Activated CD8-positive, alpha-beta memory T cell treated with anti-CD3 and anti-CD28 coated beads, Interleukin-2, amount 50 U/mL, for 1 hour (primary cell): ENCODE measurements around the gene DRAM2.
"Not testable (repeated sequence)": the region's sequence is repeated elsewhere in the genome, so short reads cannot be mapped to it uniquely, and the experiment has no call there.

Experiments used
- DNase-seq: peaks from one replicate; pipeline ENCODE4 v3.0.0-alpha.2; 2020; ENCODE audit errors: extremely low read depth

Gene DRAM2

DNA sequence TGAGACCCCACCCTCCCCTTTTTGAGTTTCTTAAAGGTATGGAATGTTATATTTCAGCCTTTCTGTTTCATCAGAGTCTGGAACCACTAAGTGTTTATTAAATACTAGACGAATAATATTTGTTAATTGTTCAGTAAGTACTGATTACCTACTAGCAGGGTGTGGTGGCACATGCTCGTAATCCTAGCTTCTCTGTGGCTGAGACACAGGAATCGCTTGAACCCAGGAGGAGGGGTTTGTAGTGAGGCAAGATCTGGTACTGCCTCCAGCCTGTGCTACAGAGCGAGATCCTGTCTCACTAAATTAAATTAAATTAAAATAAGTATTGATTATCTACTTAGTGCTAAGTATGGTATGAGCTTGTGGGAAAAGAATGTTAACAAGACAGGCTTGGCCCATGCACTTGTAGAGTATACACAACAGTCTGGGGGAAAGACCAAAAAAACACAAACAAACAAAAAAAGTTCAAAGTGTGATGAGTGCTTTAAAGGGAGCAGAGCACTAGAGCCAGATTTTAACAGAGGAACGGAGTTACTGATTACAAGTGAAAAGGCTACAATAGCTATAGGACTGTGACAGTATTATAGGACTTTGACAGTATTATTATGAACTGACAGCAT, 2.6 kb upstream of the DRAM2 start:
- DNase-seq, result no peak

DNA sequence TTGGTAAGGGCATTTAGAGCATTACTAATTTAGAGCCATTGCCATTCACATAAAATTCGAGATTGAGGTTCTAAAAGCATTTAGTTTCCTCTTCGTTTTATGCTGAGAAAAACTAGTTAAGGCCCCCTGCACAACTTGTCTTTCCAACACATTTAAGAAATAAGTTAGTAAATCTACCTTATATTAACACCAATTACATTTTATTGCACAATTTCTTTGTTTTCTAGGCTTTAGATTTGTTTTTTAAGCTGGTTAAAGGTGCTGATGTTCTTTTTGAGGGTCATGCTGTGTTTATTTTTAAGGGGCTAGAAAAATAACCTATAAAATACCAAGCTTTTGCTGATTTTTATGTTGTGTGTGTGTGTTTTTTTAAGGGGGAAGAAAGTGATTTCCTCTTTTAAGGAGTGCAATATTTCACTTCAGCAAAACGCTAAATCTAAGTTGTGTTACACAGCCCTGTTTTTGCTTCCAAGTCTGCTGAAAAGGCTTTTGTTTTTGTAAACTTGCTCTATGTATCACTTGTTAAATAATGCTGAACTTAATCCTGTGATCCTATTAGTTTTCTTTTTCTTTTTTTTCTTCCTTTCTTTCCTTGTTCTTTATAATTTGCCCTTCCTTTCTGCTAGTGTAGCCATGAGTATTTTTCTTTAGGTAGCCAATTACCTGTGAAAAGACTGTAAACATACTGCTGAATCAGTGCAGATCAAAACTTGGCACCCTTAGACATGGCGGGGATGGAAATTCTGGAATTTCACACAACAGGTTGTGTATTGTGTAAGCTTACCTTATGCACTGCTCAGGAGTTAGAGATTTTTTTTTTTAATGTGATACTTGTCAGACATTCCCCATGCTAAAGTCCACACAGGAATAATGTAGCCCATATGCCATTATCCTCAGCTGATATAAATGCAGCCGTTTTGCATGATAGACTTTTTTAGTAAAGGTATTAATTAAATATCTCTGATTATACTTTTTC, 1.6 kb upstream of the DRAM2 start:
- DNase-seq, result no peak

DNA sequence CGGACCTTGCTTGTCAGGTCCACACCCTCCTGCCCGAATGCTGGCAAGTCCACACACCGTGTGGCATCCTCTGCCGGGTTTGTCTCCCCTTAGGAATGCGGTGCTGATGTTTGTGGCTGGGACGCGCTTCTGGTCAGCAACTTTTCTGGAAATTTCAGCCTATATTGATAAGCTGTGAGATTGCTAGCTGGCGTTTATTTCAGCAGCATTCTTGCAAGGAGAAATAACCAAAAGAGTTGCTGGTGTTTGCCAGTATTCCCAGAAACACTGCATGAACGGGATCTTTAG, 731 bp upstream of the DRAM2 start:
- DNase-seq, result no peak

DNA sequence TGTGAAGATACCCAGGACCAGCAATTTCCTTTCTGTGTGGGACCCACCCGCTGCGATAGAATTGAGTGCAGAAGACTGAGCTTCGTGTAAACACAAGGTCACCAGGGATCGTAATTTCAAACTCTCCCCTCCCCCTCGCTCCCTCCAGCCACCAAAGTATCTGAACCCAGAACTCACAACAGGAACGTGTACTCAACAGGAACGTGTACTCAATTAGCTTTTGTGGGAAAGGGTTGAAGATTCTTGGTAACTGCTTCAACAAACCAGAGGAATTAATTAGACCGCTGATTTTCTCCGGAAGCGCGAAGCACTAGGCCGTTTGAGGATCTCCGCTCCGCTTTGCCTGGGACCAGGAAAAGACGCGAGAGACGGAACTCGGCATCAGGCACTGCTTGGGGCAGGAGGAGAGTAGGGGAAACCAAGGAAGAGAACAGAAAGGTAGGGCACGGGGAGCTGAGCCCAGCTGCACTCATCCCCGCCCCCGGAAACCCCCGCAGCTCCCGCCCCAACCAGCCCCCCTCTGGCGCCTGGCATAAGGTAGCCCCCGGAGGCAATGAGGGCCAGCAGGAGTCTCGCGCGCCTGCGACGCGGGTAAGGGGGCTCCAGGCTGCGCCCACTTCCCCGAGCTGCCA, 453 bp downstream of the DRAM2 start:
- peak; percentile 18 for DNase-seq

DNA sequence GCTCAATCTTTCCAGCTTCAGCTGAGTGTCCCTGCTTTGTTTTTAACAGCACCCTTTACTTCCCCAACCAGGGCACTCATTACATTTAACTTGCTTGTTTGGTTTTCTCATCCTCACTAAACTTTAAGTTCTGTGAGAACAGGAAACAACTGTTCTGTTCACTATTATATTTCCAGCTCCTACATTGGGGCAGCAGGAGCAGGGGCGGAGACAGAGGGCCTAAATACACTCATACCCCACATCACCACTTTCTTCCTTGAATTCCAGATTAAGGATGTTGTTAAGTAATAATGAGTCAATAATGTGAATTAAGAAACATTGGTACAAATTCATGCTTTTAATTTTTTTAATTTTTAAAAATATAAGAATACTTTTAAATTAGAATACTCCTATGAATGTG, 6.0 kb downstream of the DRAM2 start:
- no peak for DNase-seq

DNA sequence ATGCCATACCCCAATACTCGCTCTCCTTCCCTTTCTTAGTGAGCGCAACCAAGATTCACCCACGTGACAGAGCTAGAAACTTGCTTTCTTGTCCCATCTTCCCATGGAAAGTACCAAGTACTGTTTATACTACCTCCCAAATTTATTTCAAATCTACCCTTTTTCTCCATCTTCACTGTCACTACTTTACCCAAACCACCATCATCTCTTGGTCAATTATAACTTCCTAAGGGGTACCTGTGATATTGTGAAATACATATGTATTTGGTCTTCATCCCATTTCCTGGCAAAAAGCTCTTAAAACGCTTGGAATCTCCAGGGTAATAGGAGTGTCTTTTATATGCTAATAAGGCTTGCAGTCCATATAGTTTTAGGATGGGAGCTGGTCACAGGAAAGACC, 8.2 kb downstream of the DRAM2 start:
- DNase-seq, result no peak

DNA sequence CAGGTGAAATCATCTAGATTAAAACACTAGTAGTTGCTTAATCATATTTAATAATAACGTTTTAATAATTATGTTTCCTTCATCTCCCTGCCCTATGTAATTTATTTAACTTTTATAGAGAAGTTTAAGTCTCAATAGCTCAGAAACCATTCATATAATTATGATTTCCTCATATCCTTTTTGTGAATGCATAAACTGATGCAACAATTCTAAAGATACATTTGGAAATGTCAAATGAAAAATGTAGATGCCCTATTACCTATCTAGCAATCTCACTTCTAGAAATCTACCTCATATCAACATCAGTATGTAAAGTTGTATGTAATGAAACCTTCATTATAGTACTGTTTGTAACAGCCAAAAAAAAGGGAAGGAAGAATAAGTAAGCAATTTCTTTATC, 10.5 kb downstream of the DRAM2 start:
- DNase-seq, result no peak

DNA sequence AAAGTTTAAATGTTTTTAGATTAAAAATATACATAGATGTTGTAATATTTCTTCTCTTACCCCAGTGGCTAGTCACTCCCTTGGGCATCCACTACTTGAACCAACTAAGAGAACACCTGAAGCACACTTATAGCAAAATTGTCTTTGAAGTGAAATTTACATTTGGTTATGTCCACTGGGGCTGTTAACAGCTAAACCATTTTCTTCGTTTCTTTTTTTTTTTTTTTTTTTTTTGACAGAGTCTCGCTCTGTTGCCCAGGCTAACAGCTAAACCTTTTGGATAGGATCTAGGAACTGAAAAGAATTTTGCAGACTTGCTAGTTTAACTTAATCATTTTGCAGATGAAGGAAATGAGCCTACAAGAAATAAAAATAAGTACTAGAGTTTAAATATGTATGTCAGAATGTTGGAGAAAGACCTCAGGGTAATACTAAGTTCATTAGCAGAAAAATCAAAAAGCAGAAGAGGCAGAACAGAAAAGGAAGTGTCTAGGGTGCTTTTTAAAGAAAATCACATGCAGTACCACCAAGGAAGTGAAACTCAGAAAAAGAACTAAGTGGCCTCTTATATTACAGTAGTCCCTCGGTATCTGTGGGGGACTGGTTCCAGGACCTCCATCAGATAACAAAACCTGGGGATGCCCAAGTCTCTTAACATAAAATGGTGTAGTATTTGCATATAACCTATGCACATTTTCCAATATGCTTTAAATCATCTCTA, 11.8 kb downstream of the DRAM2 start:
- DNase-seq, result no peak

DNA sequence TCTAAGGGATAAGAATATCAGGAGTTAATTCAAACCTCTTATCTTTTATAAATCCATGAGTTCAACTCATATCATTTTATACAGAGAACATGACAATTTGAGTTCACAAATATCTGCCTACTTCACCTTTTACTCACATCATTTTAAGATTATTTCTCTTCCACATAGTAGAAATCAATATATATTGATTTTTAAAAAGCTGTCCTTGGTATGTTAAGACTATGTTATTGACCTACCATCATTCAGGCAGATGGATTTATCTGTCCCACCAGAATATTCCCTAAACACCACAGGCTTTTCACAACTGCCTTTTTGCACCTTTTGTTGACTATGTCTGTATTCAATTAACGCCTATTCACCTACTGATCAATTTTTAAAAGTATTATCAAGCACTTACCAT, 13.5 kb downstream of the DRAM2 start:
- no peak for DNase-seq

DNA sequence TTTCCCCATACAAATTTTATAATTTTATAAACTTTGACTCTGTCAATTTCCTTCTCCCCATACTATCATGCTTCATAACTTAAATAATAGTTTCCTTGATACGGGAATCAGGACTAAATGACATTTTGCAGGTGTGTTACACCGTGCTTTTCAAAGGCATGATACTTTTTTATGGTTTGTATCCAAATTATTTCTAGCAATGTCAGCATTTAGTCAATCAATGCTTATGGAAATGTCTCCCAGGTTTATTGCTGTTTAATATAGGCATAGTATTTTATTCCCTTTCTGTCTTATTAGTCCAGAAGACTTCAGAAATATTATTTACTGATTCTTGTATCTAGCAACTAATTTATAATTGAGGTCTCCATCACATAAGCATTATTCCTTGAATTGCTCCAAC, 23.4 kb downstream of the DRAM2 start:
- no peak for DNase-seq

DNA sequence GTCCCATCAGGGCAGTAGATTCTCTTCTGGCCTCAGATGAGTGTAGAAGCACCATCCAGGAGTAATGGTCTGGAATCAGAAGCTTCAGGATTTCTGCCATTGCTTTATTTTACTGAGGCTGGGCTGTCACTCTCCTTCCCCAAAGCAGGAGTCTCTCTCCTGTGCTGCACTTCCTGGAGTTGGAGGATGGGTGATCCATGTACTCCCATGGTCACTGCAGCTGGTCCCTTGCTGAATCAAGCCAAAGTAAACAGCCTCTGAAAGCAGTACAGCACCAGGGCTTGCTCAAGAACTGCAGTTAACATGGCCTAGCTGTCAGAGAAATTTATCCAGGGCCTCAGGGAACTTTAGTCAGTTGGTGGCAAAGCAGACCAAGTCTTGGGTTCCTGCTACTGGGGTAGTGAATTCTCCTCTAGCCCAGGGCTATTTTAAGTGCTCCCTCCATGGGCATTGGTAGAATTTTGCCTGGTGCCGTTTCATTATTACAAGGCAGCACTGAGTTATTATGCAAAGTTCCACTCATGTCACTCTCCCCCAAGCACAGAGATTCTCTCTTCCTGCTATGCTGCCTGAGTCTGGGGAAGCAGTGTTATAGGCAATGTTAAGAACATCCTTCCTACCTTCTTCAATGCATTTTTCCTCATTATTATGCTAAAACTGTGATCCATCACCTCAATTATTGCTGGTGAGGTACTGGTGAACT, 29.5 kb downstream of the DRAM2 start:
- DNase-seq, result no peak

DNA sequence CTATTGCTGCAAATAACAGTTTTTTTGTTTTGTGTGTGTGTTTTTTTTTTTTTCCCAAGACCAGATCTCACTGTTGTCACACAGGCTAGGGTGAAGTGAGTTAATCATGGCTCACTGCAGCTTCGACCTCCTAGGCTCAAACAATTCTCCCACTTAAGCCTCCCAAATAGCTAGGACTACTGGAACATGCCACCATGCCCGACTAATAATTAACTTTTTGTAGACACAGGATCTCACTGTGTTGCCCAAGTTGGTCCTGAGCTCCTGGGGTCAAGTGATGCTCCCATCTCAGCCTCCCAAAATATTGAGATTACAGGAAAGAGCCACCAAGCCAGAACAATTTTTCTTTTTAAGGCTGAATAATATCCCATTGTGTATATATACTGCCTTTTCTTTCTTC, 34.9 kb downstream of the DRAM2 start:
- DNase-seq, result no peak

DNA sequence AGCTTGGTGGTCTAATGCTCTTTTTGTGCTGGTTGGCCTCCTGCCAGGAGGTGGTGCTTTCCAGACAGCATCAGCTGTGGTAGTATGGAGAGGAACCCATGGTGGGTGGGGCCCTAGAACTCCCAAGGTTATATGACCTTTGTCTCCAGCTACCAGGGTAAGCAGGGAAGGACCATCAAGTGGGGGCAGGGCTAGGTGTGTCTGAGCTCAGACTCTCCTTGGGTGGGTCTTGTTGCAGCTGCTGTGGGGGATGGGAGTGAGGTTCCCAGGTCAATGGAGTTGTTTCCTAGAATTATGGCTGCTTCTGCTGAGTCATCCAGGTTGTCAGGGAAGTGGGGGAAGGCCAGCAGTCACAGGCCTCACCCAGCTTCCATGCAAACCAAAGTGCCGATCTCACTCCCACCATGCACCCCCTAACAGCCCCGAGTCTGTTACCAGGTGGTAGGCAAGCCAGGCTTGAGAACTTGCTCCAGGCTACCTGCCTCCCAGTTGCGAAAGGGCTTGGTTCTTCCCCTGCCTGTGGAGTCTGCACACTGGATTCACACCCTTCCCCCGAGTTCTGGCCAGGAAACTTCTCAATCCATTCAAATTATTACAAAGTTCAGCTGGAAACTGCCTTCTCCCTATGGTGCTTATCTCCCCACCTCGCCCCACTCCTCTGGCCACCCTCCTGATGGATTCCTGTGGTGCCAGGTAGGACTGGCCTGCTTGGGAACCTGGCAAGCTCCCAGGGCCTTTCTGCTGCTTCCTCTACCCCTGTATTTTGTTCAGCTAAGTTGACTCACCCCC, 37.8 kb downstream of the DRAM2 start:
- DNase-seq, result no peak

DNA sequence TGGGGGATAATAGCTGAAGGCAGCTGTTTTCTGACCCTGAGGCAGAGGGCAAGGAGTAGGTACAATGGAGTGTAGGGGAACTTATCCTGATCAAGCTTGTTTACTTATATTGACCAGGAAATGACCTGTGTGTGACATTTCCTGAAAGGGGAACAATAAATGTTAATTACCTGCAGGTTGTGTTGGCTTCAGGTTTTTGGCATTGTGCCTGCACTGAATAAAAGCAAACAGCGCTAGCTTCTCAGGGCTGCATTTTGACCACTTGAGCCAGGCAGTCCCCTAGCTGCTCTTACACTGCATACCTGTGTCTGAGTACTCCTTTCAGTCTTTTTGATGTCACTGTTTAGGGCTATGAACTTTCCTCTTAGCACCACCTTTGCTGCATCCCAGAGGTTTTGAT, 40.6 kb downstream of the DRAM2 start:
- no peak for DNase-seq

DNA sequence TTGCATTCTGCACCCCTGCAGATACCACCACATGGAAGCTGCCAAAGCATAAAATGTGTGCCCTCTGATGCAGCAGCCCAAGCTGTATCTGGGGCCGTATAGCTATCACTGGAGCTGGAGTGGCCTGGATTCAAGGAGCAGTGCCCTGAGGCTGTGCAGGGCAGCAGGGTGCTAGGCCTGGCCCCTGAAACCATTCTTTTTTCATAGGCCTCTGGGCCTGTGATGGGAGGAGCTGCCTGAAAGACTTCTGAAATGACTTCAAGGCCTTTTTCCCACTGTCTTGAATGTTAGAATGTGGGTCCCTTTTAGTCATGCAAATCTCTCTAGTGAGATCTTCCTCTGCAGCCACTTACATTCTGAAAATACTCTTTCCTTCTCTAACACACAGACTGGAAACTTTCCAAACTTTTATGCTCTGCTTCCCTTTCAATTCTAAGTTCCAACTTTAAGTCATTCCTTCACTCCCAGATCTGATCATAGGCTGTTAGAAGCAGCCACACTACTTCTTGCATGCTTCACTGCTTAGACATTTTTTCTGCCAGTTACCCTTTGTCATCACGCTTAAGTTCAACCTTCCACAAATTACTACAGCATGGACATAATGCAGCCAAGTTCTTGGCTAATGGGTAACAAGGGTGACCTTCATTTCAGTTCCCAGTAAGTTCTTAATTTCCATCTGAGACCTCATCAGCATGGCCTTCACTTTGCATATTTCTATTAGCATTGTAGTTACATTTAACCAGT, 42.4 kb downstream of the DRAM2 start:
- no peak for DNase-seq

DNA sequence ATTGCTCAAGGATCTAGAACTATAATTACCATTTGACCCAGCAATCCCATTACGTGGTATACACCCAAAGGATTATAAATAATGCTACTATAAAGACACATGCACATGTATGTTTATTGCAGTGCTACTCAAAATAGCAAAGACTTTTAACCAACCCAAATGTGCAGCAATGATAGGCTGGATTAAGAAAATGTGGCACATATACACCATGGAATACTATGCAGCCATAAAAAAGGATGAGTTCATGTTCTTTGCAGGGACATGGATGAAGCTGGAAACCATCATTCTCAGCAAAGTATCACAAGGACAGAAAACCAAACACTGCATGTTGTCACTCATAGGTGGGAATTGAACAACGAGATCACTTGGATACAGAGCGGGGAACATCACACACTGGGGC, 44.5 kb downstream of the DRAM2 start:
- DNase-seq, result not testable (repeated sequence)

DNA sequence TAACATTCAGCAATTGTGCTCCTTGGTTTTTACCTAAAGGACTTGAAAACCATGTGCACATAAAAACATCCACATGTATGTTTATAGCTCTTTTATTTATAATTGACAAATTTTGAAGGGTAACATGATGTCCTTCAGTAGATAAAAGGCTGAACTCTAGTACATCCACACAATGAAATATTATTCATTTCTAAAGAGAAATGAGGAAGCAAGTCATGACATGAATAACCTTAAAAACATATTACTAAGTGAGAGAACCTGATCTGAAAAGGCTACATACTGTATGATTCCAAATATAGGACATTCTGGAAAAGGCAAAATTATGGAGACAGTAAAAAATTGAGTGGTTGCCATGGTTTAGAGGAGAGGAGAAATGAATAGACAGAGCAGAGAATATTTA, 50.3 kb downstream of the DRAM2 start:
- no peak for DNase-seq

DNA sequence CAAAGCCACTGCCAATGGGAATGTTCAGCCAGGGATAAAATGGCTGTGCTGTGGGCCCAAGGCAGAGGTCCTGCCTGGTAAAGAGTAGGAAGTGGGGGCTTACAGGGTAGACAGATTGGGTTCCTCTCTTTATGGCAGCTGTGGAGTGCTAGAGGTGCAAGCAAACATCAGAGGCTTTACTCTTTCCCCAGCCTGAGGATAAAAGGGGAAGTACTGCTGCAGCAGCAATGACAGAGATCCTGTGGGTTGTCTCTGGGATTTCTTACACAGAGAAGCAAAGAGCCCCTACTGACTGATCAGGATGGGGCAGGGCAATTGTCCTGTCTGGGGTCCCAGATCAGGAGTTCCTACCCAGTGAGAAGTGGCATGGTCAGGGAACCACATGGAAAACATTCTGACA, 54.2 kb downstream of the DRAM2 start:
- no peak for DNase-seq

DNA sequence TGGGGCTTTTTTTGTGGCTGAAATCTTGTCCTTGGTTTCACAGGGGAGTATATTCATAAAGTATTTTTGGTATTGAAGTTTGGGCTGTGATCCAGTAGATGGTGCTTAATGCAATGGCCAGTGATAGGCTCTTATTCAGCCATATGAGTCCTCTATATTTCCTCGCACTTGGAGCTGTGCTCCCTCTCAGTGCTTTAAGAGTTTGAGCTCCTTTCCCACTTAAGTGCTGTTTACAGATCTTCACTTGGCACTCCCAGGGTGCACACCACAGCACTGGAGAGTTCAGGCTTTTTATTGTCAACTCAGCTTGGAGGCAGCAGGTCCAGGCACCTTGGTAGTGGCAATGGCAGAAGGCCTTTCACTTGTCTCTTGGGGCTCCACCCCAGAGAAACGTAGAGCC, 54.9 kb downstream of the DRAM2 start:
- no peak for DNase-seq
